Measurements from ENCODE around the gene HDGF. TPM values are rescaled to one million over a fixed set of nuclear protein-coding genes. Genes with fewer than 3 reads are reported as not detected.

HDGF gene
- total and polyA plus RNA-seq, 2 experiments from 2014 or later: 106 to 251 TPM

DNA sequence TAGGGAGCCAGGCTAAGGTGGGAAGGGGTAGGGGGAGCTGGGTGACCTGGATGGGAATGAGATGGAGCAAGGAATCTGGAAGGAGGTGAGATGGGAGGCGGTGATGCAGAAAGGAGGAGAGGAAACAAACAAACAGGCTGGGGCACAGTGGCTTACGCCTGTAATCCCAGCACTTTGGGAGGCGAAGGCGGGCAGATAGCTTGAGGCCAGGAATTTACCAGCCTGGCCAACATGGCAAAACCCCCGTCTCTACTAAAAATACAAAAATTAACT, 56.8 kb downstream of the HDGF start (continued):
- TF ChIP-seq, protein P1, sequence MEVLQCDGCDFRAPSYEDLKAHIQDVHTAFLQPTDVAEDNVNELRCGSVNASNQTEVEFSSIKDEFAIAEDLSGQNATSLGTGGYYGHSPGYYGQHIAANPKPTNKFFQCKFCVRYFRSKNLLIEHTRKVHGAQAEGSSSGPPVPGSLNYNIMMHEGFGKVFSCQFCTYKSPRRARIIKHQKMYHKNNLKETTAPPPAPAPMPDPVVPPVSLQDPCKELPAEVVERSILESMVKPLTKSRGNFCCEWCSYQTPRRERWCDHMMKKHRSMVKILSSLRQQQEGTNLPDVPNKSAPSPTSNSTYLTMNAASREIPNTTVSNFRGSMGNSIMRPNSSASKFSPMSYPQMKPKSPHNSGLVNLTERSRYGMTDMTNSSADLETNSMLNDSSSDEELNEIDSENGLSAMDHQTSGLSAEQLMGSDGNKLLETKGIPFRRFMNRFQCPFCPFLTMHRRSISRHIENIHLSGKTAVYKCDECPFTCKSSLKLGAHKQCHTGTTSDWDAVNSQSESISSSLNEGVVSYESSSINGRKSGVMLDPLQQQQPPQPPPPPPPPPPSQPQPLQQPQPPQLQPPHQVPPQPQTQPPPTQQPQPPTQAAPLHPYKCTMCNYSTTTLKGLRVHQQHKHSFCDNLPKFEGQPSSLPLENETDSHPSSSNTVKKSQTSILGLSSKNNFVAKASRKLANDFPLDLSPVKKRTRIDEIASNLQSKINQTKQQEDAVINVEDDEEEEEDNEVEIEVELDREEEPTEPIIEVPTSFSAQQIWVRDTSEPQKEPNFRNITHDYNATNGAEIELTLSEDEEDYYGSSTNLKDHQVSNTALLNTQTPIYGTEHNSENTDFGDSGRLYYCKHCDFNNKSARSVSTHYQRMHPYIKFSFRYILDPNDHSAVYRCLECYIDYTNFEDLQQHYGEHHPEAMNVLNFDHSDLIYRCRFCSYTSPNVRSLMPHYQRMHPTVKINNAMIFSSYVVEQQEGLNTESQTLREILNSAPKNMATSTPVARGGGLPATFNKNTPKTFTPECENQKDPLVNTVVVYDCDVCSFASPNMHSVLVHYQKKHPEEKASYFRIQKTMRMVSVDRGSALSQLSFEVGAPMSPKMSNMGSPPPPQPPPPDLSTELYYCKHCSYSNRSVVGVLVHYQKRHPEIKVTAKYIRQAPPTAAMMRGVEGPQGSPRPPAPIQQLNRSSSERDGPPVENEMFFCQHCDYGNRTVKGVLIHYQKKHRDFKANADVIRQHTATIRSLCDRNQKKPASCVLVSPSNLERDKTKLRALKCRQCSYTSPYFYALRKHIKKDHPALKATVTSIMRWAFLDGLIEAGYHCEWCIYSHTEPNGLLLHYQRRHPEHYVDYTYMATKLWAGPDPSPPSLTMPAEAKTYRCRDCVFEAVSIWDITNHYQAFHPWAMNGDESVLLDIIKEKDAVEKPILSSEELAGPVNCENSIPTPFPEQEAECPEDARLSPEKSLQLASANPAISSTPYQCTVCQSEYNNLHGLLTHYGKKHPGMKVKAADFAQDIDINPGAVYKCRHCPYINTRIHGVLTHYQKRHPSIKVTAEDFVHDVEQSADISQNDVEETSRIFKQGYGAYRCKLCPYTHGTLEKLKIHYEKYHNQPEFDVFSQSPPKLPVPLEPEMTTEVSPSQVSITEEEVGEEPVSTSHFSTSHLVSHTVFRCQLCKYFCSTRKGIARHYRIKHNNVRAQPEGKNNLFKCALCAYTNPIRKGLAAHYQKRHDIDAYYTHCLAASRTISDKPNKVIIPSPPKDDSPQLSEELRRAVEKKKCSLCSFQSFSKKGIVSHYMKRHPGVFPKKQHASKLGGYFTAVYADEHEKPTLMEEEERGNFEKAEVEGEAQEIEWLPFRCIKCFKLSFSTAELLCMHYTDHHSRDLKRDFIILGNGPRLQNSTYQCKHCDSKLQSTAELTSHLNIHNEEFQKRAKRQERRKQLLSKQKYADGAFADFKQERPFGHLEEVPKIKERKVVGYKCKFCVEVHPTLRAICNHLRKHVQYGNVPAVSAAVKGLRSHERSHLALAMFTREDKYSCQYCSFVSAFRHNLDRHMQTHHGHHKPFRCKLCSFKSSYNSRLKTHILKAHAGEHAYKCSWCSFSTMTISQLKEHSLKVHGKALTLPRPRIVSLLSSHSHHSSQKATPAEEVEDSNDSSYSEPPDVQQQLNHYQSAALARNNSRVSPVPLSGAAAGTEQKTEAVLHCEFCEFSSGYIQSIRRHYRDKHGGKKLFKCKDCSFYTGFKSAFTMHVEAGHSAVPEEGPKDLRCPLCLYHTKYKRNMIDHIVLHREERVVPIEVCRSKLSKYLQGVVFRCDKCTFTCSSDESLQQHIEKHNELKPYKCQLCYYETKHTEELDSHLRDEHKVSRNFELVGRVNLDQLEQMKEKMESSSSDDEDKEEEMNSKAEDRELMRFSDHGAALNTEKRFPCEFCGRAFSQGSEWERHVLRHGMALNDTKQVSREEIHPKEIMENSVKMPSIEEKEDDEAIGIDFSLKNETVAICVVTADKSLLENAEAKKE (CRISPR knock-in tag; IDR thresholded peaks at IDR 0.05): no peak
- TF ChIP-seq ZNF114 (CRISPR knock-in tag; IDR thresholded peaks at IDR 0.05) (no peak), STAT1 (IDR thresholded peaks at IDR 0.05; ENCODE audit: unreplicated experiment) (no peak), EZH2phosphoT487 (IDR thresholded peaks at IDR 0.05; ENCODE audit: unreplicated experiment) (no peak)

- DNase-seq (ENCODE audit: low spot score): peak; percentile 66
- peak overlapping the region; percentile 55; the same call in 2 of the 3 replicates for H3K4me3 Mint-ChIP-seq
- TF ChIP-seq CREB1 (CRISPR knock-in tag; IDR thresholded peaks at IDR 0.05; ENCODE audit: low read depth) (no peak), EZH2 (IDR thresholded peaks at IDR 0.05; ENCODE audit: low read depth, unreplicated experiment) (no peak), NANOG (IDR thresholded peaks at IDR 0.05; ENCODE audit: borderline replicate concordance) (no peak), ZNF331 (CRISPR knock-in tag; IDR thresholded peaks at IDR 0.05; ENCODE audit: low read depth) (no peak), CTCF (conservative IDR thresholded peaks at IDR 0.05; ENCODE audit: low read depth in 2 of 2) (no peak), JUNB (IDR thresholded peaks at IDR 0.05; ENCODE audit: unreplicated experiment) (no peak), POLR2AphosphoS5 (IDR thresholded peaks at IDR 0.05; ENCODE audit: low read depth) (no peak), EZH2phosphoT487 (IDR thresholded peaks at IDR 0.05; ENCODE audit: unreplicated experiment) (no peak)
- TF ChIP-seq, protein P2, sequence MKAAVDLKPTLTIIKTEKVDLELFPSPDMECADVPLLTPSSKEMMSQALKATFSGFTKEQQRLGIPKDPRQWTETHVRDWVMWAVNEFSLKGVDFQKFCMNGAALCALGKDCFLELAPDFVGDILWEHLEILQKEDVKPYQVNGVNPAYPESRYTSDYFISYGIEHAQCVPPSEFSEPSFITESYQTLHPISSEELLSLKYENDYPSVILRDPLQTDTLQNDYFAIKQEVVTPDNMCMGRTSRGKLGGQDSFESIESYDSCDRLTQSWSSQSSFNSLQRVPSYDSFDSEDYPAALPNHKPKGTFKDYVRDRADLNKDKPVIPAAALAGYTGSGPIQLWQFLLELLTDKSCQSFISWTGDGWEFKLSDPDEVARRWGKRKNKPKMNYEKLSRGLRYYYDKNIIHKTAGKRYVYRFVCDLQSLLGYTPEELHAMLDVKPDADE (IDR thresholded peaks at IDR 0.05): no peak
Measured at GRCh38 chr1:156693848-156694689, 57.4 kb downstream of the HDGF start.

More at GRCh38 chr1:156693848-156694689, 57.4 kb downstream of the HDGF start:
- Mint-ChIP-seq H3K36me3 (ENCODE audit: low read depth) (peaks cover 16% of the 10 kb centered on the region), H3K27ac (peak overlapping the region; percentile 43), H3K27me3 (ENCODE audit: insufficient read depth, low read depth, poor library complexity) (peaks cover 22% of the 10 kb centered on the region), H3K4me1 (peaks cover 61% of the 10 kb centered on the region), H3K9me3 (no peaks in the 10 kb centered on the region; the same call in 2 of the 3 replicates)
- H3F3A ChIP-seq (replicated peaks; ENCODE audit: low read depth): peaks cover 36% of the 10 kb centered on the region
- no peaks in the 10 kb centered on the region for H4K20me1 ChIP-seq (replicated peaks; ENCODE audit: insufficient read depth)
- H3K36me3 ChIP-seq (ENCODE audit: insufficient read depth): no peaks in the 10 kb centered on the region; the same call in 1 of the 2 replicates
- peaks cover 53% of the 10 kb centered on the region for H3K4me1 ChIP-seq (ENCODE audit: insufficient read depth)
- H3K4me3 ChIP-seq: peak overlapping the region; percentile 51
- peak overlapping the region; percentile 81 for H3K4me2 ChIP-seq
- no peaks in the 10 kb centered on the region for H3K9me2 ChIP-seq (ENCODE audit: insufficient read depth)
- H2AFZ ChIP-seq: peak overlapping the region; percentile 78
- peak overlapping the region; percentile 97 for H3K27ac ChIP-seq (ENCODE audit: low read depth)
- peak; percentile 1 for ATAC-seq
- peaks cover 22% of the 10 kb centered on the region for H3K27me3 ChIP-seq (ENCODE audit: insufficient read depth)
- no peaks in the 10 kb centered on the region for H3K79me2 ChIP-seq (replicated peaks; ENCODE audit: insufficient read depth)

All from GM23338 (cell line).